ENCODE data around the gene STMN3.

- TF ChIP-seq CTCF (IDR thresholded peaks at IDR 0.05) (no peak), ZFX (IDR thresholded peaks at IDR 0.05; ENCODE audit: borderline replicate concordance) (no peak)
These were observed 40.0 kb upstream of the STMN3 start for GRCh38 chr20:63693083-63693732.
